Thyroid gland (tissue), 4 donors: ENCODE measurements around the gene MRPL3. TPM values are rescaled to one million over a fixed set of nuclear protein-coding genes. Genes with fewer than 3 reads are reported as not detected.

ENCODE experiments used
- DNase-seq, 2 donors: peaks; one replicate each; pipeline ENCODE4 v3.0.0-alpha.2; 2019
- H3K27ac ChIP-seq, 3 donors: fragments of 200-600 bp; sonication (generic); 1 replicate in 2 of 3; 2 replicates in 1 of 3; pipeline ENCODE4 v1.5.1; 2016 to 2019; ENCODE audit warnings: mild to moderate bottlenecking in 1 of 3, moderate library complexity in 1 of 3
- H3K27me3 ChIP-seq: fragments of 200-600 bp; sonication (generic); one replicate; pipeline ENCODE4 v1.5.1; 2019
- H3K36me3 ChIP-seq, 2 donors: fragments of 200-600 bp; sonication (generic); one replicate each; pipeline ENCODE4 v1.5.1; 2016 to 2019
- H3K4me1 ChIP-seq, 2 donors: fragments of 200-600 bp; sonication (generic); one replicate each; pipeline ENCODE4 v1.5.1; 2017 to 2019
- H3K4me3 ChIP-seq, 3 donors: fragments of 200-600 bp; sonication (generic); replicated peaks in 1 of 3; 1 replicate in 2 of 3; 2 replicates in 1 of 3; pipeline ENCODE4 v1.5.1; 2016; ENCODE audit warnings: mild to moderate bottlenecking in 1 of 3
- H3K9me3 ChIP-seq: fragments of 200-600 bp; sonication (generic); one replicate; pipeline ENCODE4 v1.5.1; 2017
- POLR2A ChIP-seq, 2 donors: fragments of 450-650 bp; IDR thresholded peaks; one replicate each; pipeline ENCODE4 v1.6.1; 2017; ENCODE audit warnings: antibody characterized with exemption in 2 of 2, mild to moderate bottlenecking in 2 of 2, moderate library complexity in 1 of 2
- WGBS, 2 donors: methylation state at CpG; one replicate each; pipeline ENCODE4 v1.1.5; 2017; 5-methylcytosine and 5-hydroxymethylcytosine counted together
- intact Hi-C: fragments of 100-400 bp; cut with DNase I; formaldehyde crosslinking; loops from one replicate; pipeline ENCODE4 v1.15.1; 2023
- total RNA-seq, 4 donors: library from RNA; depleted of rRNA; stranded (reverse); fragments of >200 nt; gene quantifications; one replicate each; pipeline ENCODE4 v1.2.3, GENCODE V29; 2016
- TF ChIP-seq, protein P1 (sequence below), 6 experiments: fragments of 200-600 bp in 3 of 6; fragments of 450-650 bp in 3 of 6; sonication (generic) in 3 of 6; IDR thresholded peaks; one replicate each; pipeline ENCODE4 v1.5.1; 2016 to 2019; ENCODE audit warnings: antibody characterized with exemption in 6 of 6, mild to moderate bottlenecking in 2 of 6, inconsistent platforms in 1 of 6, moderate library complexity in 1 of 6

The MRPL3 gene
- total RNA-seq, 4 donors from 2014 or later, result 96.6 to 128 (median 111) TPM

DNA sequence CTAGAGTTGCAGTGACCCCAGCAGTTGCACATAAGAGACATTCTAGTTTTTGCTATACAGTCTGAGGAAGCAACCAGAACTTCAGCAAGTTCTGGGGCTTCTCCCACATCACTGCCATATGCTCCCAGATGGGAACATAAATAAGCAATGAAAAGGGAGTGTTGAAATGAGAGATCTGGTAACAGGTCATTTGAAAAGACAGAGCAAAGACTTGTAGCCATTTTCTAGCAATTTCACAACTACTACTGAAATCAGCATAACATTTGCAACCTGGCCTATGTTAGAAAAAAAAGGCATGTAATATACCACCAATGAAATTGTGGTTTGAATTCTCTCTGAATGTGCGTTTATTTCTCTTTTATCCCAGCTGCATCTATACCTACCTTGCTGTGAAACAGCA, 63.7 kb downstream of the MRPL3 start:
- Histone ChIP-seq H3K27me3 (no peaks in the 10 kb centered on the region), H3K36me3 (no peaks in the 10 kb centered on the region), H3K27ac (no peak overlapping the region), H3K9me3 (no peaks in the 10 kb centered on the region), H3K4me3 (no peak overlapping the region), H3K4me1 (no peaks in the 10 kb centered on the region)
- no peak for DNase-seq
- TF ChIP-seq, protein P1, sequence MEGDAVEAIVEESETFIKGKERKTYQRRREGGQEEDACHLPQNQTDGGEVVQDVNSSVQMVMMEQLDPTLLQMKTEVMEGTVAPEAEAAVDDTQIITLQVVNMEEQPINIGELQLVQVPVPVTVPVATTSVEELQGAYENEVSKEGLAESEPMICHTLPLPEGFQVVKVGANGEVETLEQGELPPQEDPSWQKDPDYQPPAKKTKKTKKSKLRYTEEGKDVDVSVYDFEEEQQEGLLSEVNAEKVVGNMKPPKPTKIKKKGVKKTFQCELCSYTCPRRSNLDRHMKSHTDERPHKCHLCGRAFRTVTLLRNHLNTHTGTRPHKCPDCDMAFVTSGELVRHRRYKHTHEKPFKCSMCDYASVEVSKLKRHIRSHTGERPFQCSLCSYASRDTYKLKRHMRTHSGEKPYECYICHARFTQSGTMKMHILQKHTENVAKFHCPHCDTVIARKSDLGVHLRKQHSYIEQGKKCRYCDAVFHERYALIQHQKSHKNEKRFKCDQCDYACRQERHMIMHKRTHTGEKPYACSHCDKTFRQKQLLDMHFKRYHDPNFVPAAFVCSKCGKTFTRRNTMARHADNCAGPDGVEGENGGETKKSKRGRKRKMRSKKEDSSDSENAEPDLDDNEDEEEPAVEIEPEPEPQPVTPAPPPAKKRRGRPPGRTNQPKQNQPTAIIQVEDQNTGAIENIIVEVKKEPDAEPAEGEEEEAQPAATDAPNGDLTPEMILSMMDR (IDR thresholded peaks at IDR 0.05), result no peak
- TF ChIP-seq POLR2A (IDR thresholded peaks at IDR 0.05), result no peak
- intact Hi-C loops, result no loop called here
- 95 to 97% methylated on average over 1 of the region's 1 CpG for WGBS, 2 donors

DNA sequence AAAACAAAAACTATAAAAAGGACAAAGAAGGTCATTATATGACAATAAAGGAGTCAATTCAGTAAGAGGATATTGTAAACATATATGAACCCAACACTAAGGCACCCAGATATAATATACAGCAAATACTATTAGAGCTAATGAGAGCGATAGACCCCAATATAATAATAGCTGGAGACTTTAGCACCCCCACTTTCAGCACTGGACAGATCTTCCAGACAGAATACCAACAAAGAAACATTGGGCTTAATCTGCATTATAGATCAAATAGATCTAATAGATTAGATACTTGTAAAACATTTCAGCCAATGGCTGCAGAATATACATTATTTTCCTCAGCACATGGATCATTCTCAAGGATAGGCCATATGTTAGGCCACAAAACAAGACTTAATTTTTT, 67.8 kb downstream of the MRPL3 start:
- Histone ChIP-seq H3K36me3 (no peaks in the 10 kb centered on the region), H3K4me1 (no peaks in the 10 kb centered on the region), H3K27me3 (no peaks in the 10 kb centered on the region), H3K9me3 (no peaks in the 10 kb centered on the region), H3K27ac (no peak overlapping the region), H3K4me3 (no peak overlapping the region)
- no peak for DNase-seq
- intact Hi-C loops, result no loop called here
- WGBS, 2 donors, result 91 to 92% methylated on average over 1 of the region's 1 CpG
- TF ChIP-seq, protein P1 (IDR thresholded peaks at IDR 0.05), result no peak
- no peak for TF ChIP-seq POLR2A (IDR thresholded peaks at IDR 0.05)

DNA sequence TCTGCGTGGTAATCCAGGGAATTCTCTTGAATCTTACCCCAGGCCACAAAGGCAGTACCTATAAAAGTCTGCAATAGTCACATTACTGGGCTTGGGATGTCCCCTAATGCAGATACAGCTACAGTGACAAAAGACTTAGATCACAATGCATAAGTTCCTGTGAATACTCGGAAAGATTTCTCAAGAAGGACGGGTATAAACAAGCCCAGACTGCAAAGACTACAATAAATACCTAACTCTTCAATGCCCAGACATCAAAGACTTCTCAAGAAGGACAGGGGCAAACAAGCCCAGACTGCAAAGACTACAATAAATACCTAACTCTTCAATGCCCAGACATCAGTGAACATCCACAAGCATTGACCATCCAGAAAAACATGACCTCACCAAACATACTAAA, 70.3 kb downstream of the MRPL3 start:
- TF ChIP-seq, protein P1 (IDR thresholded peaks at IDR 0.05), result no peak
- TF ChIP-seq POLR2A (IDR thresholded peaks at IDR 0.05), result no peak
- Histone ChIP-seq H3K27ac (no peak overlapping the region), H3K4me1 (no peaks in the 10 kb centered on the region), H3K4me3 (no peak overlapping the region), H3K9me3 (no peaks in the 10 kb centered on the region), H3K36me3 (no peaks in the 10 kb centered on the region), H3K27me3 (no peaks in the 10 kb centered on the region)
- 58 to 68% methylated on average over 3 of the region's 3 CpGs for whole genome bisulfite sequencing, 2 donors
- intact Hi-C loops, result no loop called here
- no peak for DNase-seq

DNA sequence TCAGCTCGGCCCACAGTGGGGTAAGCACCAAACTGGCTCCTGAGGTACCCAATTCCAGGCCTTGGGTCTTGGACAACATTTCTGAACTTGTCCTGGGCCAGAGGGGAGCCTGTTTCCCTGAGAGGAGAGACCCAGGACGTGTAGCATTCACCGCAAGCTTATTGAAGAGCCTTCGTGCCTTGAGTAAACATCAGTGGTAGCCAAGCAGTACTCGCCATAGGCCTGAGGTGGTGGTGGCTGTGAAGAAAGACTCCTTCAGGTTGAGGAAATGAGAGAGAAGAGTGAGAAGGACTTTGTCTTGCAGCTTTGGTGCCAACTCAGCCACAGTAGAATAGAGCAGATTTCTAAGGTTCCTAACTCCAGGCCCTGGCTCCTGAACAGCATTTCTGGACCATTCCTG, 71.0 kb downstream of the MRPL3 start:
- no peaks in the 10 kb centered on the region for H3K9me3 ChIP-seq
- no peaks in the 10 kb centered on the region for H3K4me1 ChIP-seq
- 62% methylated on average over 5 of the region's 5 CpGs for WGBS, 2 donors
- intact Hi-C loops, result no loop called here
- no peak for DNase-seq
- H3K4me3 ChIP-seq, result no peak overlapping the region
- no peaks in the 10 kb centered on the region for H3K27me3 ChIP-seq
- TF ChIP-seq, protein P1 (IDR thresholded peaks at IDR 0.05), result no peak
- TF ChIP-seq POLR2A (IDR thresholded peaks at IDR 0.05), result no peak
- no peak overlapping the region for H3K27ac ChIP-seq
- no peaks in the 10 kb centered on the region for H3K36me3 ChIP-seq

DNA sequence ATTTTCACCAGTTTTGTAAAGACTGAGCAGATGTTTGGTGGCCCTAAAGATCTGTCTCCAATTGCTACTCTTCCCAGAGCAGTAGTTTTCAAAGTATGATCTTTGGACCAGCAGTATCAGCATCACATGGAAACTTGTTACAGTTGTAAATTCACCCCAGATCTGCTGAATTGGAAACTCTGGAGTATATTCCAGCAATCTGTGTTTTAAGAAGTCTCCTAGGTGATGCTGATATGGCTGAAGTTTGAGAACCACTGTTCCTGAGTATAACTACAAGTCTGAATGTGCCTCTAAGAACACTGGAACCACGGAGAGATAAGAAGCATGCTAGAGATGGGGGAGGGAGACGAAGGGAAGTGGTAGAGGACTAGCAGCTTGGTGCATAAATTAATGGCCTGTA, 75.5 kb downstream of the MRPL3 start:
- no peak for DNase-seq
- intact Hi-C loops, result no loop called here
- H3K4me1 ChIP-seq, result no peaks in the 10 kb centered on the region
- TF ChIP-seq, protein P1 (IDR thresholded peaks at IDR 0.05), result no peak
- no peak overlapping the region for H3K4me3 ChIP-seq
- no peaks in the 10 kb centered on the region for H3K36me3 ChIP-seq
- no peaks in the 10 kb centered on the region for H3K9me3 ChIP-seq
- WGBS, 2 donors, result 62 to 73% methylated on average over 2 of the region's 2 CpGs
- no peak overlapping the region for H3K27ac ChIP-seq
- H3K27me3 ChIP-seq, result no peaks in the 10 kb centered on the region
